ENCODE measurements around the gene ITGB5. TPM values are rescaled to one million over a fixed set of nuclear protein-coding genes. Genes with fewer than 3 reads are reported as not detected.

Gene ITGB5
- total and polyA plus RNA-seq, 4 donors = 16.9 to 66.6 (median 48.0) TPM

DNA sequence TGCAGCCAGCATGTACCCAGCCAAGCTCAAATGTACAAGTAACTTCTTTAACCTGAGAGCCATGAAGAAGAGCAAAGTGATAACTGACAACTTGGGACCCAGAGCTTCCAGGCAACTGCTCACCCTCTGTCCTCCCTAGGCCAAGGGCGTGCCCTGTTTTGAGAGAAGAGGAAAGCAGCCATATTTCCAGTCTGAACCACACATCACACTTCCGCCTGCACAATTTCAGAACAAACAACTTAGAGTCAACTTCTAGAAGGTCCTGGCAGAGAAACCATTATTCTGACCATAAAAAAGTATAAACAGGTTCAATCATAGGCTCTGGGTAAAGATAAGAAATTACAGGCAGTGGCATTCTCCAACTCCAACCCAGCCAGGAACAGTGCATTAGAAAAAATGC lies 50.1 kb downstream of the ITGB5 start:
- H3K4me1 ChIP-seq (ENCODE audit: control insufficient read depth in 4 of 4, insufficient read depth in 4 of 4, low read length in 3 of 4) = peaks cover 9 to 60% (median 37%) of the 10 kb centered on the region in 4 donors
- H3K27me3 ChIP-seq (ENCODE audit: control insufficient read depth in 4 of 4, insufficient read depth in 4 of 4, low read length in 3 of 4) = no peaks in the 10 kb centered on the region
- H3K9me3 ChIP-seq (ENCODE audit: control insufficient read depth in 4 of 4, low read length in 3 of 4) = no peaks in the 10 kb centered on the region
- no peak for DNase-seq (ENCODE audit: low spot score)
- WGBS = 74% methylated on average over 2 of the region's 2 CpGs
- H3K4me3 ChIP-seq (ENCODE audit: low read depth in 1 of 3, low read length in 3 of 3) = no peak overlapping the region
- TF ChIP-seq JUND (IDR thresholded peaks at IDR 0.05) (no peak), YY1 (IDR thresholded peaks at IDR 0.05) (no peak), REST (IDR thresholded peaks at IDR 0.05) (no peak)
- H3K27ac ChIP-seq (ENCODE audit: low read depth in 1 of 2, low read length in 2 of 2) = peak overlapping the region; percentile 87 to 94
- peaks cover 0 to 5% (median 2%) of the 10 kb centered on the region in 4 donors for H3K36me3 ChIP-seq (ENCODE audit: control insufficient read depth in 4 of 4, insufficient read depth in 3 of 4, low read depth in 1 of 4, low read length in 3 of 4)
- H3K9ac ChIP-seq (ENCODE audit: low read depth in 1 of 2, low read length in 2 of 2) = peak overlapping the region in 1 of 2 donors; percentile 81

DNA sequence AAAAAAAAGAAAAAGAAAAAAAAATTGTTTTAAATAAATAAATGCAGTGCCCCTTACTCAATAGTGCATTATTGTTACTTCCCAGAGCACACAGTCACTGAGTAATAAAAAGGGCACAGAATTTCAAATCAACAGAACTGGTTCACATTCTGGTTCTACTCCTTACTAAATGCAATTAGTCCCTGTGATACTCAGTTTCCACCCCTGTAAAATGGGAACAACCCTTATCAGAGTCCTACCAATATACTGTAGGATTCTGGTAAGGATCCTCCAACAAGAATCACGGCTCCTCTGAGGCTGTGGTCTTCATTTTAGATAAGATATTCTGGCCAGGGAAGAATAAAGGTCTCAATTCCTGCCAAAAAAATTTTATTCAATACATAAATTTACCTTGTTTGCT lies 50.7 kb downstream of the ITGB5 start:
- DNase-seq (ENCODE audit: low spot score) = no peak
- WGBS = 78% methylated on average over 1 of the region's 1 CpG
- Histone ChIP-seq H3K27me3 (ENCODE audit: control insufficient read depth in 4 of 4, insufficient read depth in 4 of 4, low read length in 3 of 4) (no peaks in the 10 kb centered on the region), H3K4me1 (ENCODE audit: control insufficient read depth in 4 of 4, insufficient read depth in 4 of 4, low read length in 3 of 4) (peaks cover 9 to 60% (median 37%) of the 10 kb centered on the region in 4 donors), H3K9ac (ENCODE audit: low read depth in 1 of 2, low read length in 2 of 2) (peak overlapping the region in 1 of 2 donors; percentile 81), H3K27ac (ENCODE audit: low read depth in 1 of 2, low read length in 2 of 2) (peak overlapping the region; percentile 87 to 94), H3K4me3 (ENCODE audit: low read depth in 1 of 3, low read length in 3 of 3) (no peak overlapping the region), H3K9me3 (ENCODE audit: control insufficient read depth in 4 of 4, low read length in 3 of 4) (no peaks in the 10 kb centered on the region), H3K36me3 (ENCODE audit: control insufficient read depth in 4 of 4, insufficient read depth in 3 of 4, low read depth in 1 of 4, low read length in 3 of 4) (peaks cover 0 to 5% (median 2%) of the 10 kb centered on the region in 4 donors)
- TF ChIP-seq TAF1 (conservative IDR thresholded peaks at IDR 0.05) = no peak
- TF ChIP-seq JUND (IDR thresholded peaks at IDR 0.05) = no peak
- no peak for TF ChIP-seq FOXA1 (IDR thresholded peaks at IDR 0.05)

GRCh38 chr3:124834723-124835718 lies 52.1 kb downstream of the ITGB5 start:
- no peak for DNase-seq (ENCODE audit: low spot score)
- peak; percentile 64 to 86 for TF ChIP-seq JUND (IDR thresholded peaks at IDR 0.05)
- TF ChIP-seq HNF4A (conservative IDR thresholded peaks at IDR 0.05) = peak in 1 of 2 donors; percentile 73
- TF ChIP-seq TAF1 (conservative IDR thresholded peaks at IDR 0.05) = no peak
- peak in 1 of 2 donors; percentile 60 for TF ChIP-seq RAD21 (IDR thresholded peaks at IDR 0.05)
- peak; percentile 6 to 75 for TF ChIP-seq RXRA (IDR thresholded peaks at IDR 0.05)
- peak; percentile 34 for TF ChIP-seq FOXA1 (IDR thresholded peaks at IDR 0.05)
- TF ChIP-seq EGR1 (IDR thresholded peaks at IDR 0.05; ENCODE audit: low read depth in 2 of 2) = peak in 1 of 2 donors; percentile 39
- TF ChIP-seq NR2F2 (IDR thresholded peaks at IDR 0.05) = no peak
- TF ChIP-seq, protein P1, sequence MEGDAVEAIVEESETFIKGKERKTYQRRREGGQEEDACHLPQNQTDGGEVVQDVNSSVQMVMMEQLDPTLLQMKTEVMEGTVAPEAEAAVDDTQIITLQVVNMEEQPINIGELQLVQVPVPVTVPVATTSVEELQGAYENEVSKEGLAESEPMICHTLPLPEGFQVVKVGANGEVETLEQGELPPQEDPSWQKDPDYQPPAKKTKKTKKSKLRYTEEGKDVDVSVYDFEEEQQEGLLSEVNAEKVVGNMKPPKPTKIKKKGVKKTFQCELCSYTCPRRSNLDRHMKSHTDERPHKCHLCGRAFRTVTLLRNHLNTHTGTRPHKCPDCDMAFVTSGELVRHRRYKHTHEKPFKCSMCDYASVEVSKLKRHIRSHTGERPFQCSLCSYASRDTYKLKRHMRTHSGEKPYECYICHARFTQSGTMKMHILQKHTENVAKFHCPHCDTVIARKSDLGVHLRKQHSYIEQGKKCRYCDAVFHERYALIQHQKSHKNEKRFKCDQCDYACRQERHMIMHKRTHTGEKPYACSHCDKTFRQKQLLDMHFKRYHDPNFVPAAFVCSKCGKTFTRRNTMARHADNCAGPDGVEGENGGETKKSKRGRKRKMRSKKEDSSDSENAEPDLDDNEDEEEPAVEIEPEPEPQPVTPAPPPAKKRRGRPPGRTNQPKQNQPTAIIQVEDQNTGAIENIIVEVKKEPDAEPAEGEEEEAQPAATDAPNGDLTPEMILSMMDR (IDR thresholded peaks at IDR 0.05; ENCODE audit: low read depth, low read length, missing input control) = no peak
- no peak for TF ChIP-seq GABPA (IDR thresholded peaks at IDR 0.05 in 1 of 2, conservative IDR thresholded peaks at IDR 0.05 in 1 of 2)
- peak; percentile 80 for TF ChIP-seq REST (IDR thresholded peaks at IDR 0.05)
- peak; percentile 38 for TF ChIP-seq SP1 (IDR thresholded peaks at IDR 0.05)
- TF ChIP-seq, protein P2, sequence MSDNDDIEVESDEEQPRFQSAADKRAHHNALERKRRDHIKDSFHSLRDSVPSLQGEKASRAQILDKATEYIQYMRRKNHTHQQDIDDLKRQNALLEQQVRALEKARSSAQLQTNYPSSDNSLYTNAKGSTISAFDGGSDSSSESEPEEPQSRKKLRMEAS (IDR thresholded peaks at IDR 0.05) = peak; percentile 73
- TF ChIP-seq YY1 (IDR thresholded peaks at IDR 0.05) = peak; percentile 61
- TF ChIP-seq FOXA2 (IDR thresholded peaks at IDR 0.05) = peak; percentile 72
- Histone ChIP-seq H3K9me3 (ENCODE audit: control insufficient read depth in 4 of 4, low read length in 3 of 4) (no peaks in the 10 kb centered on the region), H3K4me1 (ENCODE audit: control insufficient read depth in 4 of 4, insufficient read depth in 4 of 4, low read length in 3 of 4) (peaks cover 9 to 59% (median 37%) of the 10 kb centered on the region in 4 donors), H3K27ac (ENCODE audit: low read depth in 1 of 2, low read length in 2 of 2) (peak overlapping the region; percentile 87 to 94), H3K9ac (ENCODE audit: low read depth in 1 of 2, low read length in 2 of 2) (peak overlapping the region; percentile 29 to 81), H3K27me3 (ENCODE audit: control insufficient read depth in 4 of 4, insufficient read depth in 4 of 4, low read length in 3 of 4) (no peaks in the 10 kb centered on the region), H3K4me3 (ENCODE audit: low read depth in 1 of 3, low read length in 3 of 3) (peak overlapping the region; percentile 3 to 48 (median 39)), H3K36me3 (ENCODE audit: control insufficient read depth in 4 of 4, insufficient read depth in 3 of 4, low read depth in 1 of 4, low read length in 3 of 4) (no peaks in the 10 kb centered on the region)
- WGBS = 21% methylated on average over 20 of the region's 20 CpGs

All from liver (tissue), 9 donors.